Neural cell (in vitro differentiated cells): Measurements from ENCODE around the gene SMARCC1. TPM values are rescaled to one million over a fixed set of nuclear protein-coding genes. Genes with fewer than 3 reads are reported as not detected.

ENCODE experiments used
- H2AFZ ChIP-seq: fragments of 200-600, 300-800 bp; sonication (generic), shearing (Covaris generic); 2 replicates; pipeline ENCODE4 v1.6.0; 2014; ENCODE audit warnings: low read depth, mild to moderate bottlenecking, antibody characterized with exemption, low read length, moderate library complexity
- H3F3A ChIP-seq: fragments of 200-600 bp; shearing (Covaris generic); 2 replicates; pipeline ENCODE4 v1.6.1; 2016; ENCODE audit warnings: mild to moderate bottlenecking, moderate library complexity, mixed read lengths, antibody characterized with exemption, low read length; ENCODE audit not compliant: insufficient read depth, poor library complexity, severe bottlenecking
- H3K27ac ChIP-seq: fragments of 200-600, 300-800 bp; sonication (generic), shearing (Covaris generic); 2 replicates; pipeline ENCODE4 v1.5.1; 2014; ENCODE audit warnings: mild to moderate bottlenecking, low read length, moderate library complexity
- H3K27me3 ChIP-seq: fragments of 300-800, 200-600 bp; sonication (generic), shearing (Covaris generic); 2 replicates; pipeline ENCODE4 v1.6.0; 2014; ENCODE audit warnings: mild to moderate bottlenecking, low read depth, low read length, moderate library complexity; ENCODE audit not compliant: insufficient read depth
- H3K36me3 ChIP-seq: fragments of 300-800, 200-600 bp; sonication (generic), shearing (Covaris generic); 2 replicates; pipeline ENCODE4 v1.5.1; 2014; ENCODE audit warnings: mild to moderate bottlenecking, antibody characterized with exemption, low read length, moderate library complexity; ENCODE audit not compliant: insufficient read depth
- H3K4me2 ChIP-seq: fragments of 300-800, 200-600 bp; sonication (generic), shearing (Covaris generic); 2 replicates; pipeline ENCODE4 v1.6.0; 2014; ENCODE audit warnings: mild to moderate bottlenecking, low read length
- H3K4me3 ChIP-seq: fragments of 300-800, 200-600 bp; sonication (generic), shearing (Covaris generic); 2 replicates; pipeline ENCODE4 v1.5.1; 2014; ENCODE audit warnings: mild to moderate bottlenecking, low read length, moderate library complexity
- H3K79me2 ChIP-seq: fragments of 200-600 bp; shearing (Covaris generic); replicated peaks from 2 replicates; pipeline ENCODE4 v1.6.0; 2014; ENCODE audit warnings: mild to moderate bottlenecking, low read length, moderate library complexity; ENCODE audit not compliant: insufficient read depth
- H3K9ac ChIP-seq: fragments of 300-800, 200-600 bp; sonication (generic), shearing (Covaris generic); 2 replicates; pipeline ENCODE4 v1.6.1; 2016; ENCODE audit warnings: mild to moderate bottlenecking, low read length, mixed read lengths
- H3K9me2 ChIP-seq: fragments of 200-600 bp; shearing (Covaris generic); 2 replicates; pipeline ENCODE4 v1.6.1; 2016; ENCODE audit warnings: mild to moderate bottlenecking, low read length, mixed read lengths; ENCODE audit not compliant: insufficient read depth
- H3K9me3 ChIP-seq: fragments of 200-600, 300-800 bp; sonication (generic), shearing (Covaris generic); 2 replicates; pipeline ENCODE4 v1.6.1; 2016; ENCODE audit warnings: mild to moderate bottlenecking, mixed run types, low read length, moderate library complexity, mixed read lengths
- H4K20me1 ChIP-seq: fragments of 200-600 bp; shearing (Covaris generic); 2 replicates; pipeline ENCODE4 v1.6.1; 2016; ENCODE audit warnings: mild to moderate bottlenecking, mixed run types; ENCODE audit not compliant: insufficient read depth
- EP300 ChIP-seq: fragments of 450-650 bp; conservative IDR thresholded peaks from 2 replicates; pipeline ENCODE4 v1.6.1; 2014; ENCODE audit warnings: antibody characterized with exemption, mild to moderate bottlenecking, moderate library complexity; ENCODE audit not compliant: poor library complexity, severe bottlenecking
- EZH2 ChIP-seq: fragments of 200-600, 300-800 bp; shearing (Covaris generic), sonication (generic); IDR thresholded peaks from 2 replicates; pipeline ENCODE4 v1.6.1; 2014; ENCODE audit warnings: antibody characterized with exemption, low read length, borderline replicate concordance, mild to moderate bottlenecking; ENCODE audit not compliant: insufficient read depth, poor library complexity, severe bottlenecking
- MXI1 ChIP-seq: fragments of 450-650 bp; conservative IDR thresholded peaks from 2 replicates; pipeline ENCODE4 v1.6.1; 2014; ENCODE audit warnings: antibody characterized with exemption, mild to moderate bottlenecking; ENCODE audit not compliant: poor library complexity, severe bottlenecking
- POLR2AphosphoS5 ChIP-seq: IDR thresholded peaks from 2 replicates; pipeline ENCODE4 v1.6.1; 2012
- RAD21 ChIP-seq: fragments of 450-650 bp; conservative IDR thresholded peaks from 2 replicates; pipeline ENCODE4 v1.6.1; 2014; ENCODE audit warnings: antibody characterized with exemption, mild to moderate bottlenecking, moderate library complexity
- SMC3 ChIP-seq: fragments of 450-650 bp; conservative IDR thresholded peaks from 2 replicates; pipeline ENCODE4 v1.6.1; 2014; ENCODE audit warnings: antibody characterized with exemption, mild to moderate bottlenecking, moderate library complexity; ENCODE audit not compliant: poor library complexity
- TAF1 ChIP-seq: IDR thresholded peaks from 2 replicates; pipeline ENCODE4 v1.6.1; 2012; ENCODE audit warnings: low read depth
- polyA plus RNA-seq: library from polyadenylated mRNA; depleted of rRNA; stranded (reverse); fragments of >200 nt; gene quantifications from 2 replicates; pipeline ENCODE4 v1.2.3, GENCODE V29; 2014
- TF ChIP-seq, protein P1 (sequence below): fragments of 450-650 bp; IDR thresholded peaks from 2 replicates; pipeline ENCODE4 v1.5.1; 2014; ENCODE audit warnings: antibody characterized with exemption, mild to moderate bottlenecking, moderate library complexity; ENCODE audit not compliant: poor library complexity, severe bottlenecking
- TF ChIP-seq, protein P2 (sequence below): IDR thresholded peaks from 2 replicates; pipeline ENCODE4 v1.6.1; 2012; ENCODE audit warnings: borderline replicate concordance

Gene SMARCC1
- polyA plus RNA-seq, 1 donor from 2014 or later, result 29.4 TPM

DNA sequence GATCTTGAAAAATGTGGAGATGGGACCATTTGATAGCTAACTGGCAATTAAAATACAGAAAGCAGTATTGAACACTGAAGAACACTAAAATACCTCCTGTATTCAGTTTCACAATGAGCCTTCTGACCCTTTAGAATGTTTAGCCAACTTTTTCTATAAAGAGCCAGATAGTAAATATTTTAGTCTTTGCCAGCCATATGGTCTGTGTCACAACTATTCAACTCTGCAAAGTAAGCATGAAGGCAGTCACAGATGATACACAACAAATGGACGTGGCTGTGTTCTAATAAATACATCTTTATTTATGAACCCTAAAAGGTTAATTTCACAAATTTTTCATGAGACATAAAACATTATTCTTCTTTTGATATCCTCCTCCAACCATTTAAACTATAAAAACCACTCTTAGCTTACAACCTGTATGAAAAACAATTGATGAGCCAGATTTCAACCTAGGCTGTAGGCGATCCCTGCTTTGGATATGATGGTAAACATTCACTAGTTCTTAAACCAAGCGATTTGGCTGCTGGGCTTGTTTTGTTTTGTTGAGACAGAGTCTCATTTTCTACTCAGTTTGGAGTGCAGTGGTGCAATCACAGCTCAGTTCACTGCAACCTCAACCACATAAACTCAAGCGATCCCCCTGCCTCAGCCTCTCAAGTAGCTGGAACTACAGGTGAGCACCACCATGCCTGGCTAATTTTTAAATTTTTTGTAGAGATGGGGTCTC is 189.5 kb downstream of the SMARCC1 start:
- no peak overlapping the region for H3K27ac ChIP-seq
- no peaks in the 10 kb centered on the region for H3K36me3 ChIP-seq

DNA sequence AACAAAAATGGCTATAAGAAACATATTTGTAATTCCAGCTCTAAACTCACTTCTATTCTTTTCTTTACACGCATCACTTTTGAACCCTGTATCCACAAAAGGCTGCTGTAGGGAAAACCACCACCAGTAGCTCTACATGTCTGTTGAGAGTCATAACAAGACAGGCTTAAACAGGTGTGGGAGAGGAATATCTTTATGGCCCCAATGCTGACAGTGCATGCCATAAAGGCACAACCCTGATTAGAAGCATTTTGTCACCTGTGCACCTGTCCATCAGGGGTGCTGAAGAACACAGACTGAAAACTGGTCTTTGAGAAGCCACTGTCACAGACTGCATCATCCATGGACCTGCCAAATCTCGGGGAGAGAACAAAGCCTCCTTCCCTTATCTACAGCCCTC is 191.5 kb downstream of the SMARCC1 start:
- Histone ChIP-seq H4K20me1 (no peaks in the 10 kb centered on the region), H3K4me3 (no peak overlapping the region), H3K9ac (no peak overlapping the region), H3K79me2 (no peaks in the 10 kb centered on the region), H3K4me2 (no peak overlapping the region), H2AFZ (no peak overlapping the region), H3K9me3 (no peaks in the 10 kb centered on the region), H3K36me3 (no peaks in the 10 kb centered on the region), H3F3A (no peaks in the 10 kb centered on the region), H3K27ac (no peak overlapping the region), H3K9me2 (no peaks in the 10 kb centered on the region), H3K27me3 (no peaks in the 10 kb centered on the region)
- TF ChIP-seq EZH2, result no peak
- no peak for TF ChIP-seq POLR2AphosphoS5
- TF ChIP-seq RAD21, result no peak
- no peak for TF ChIP-seq EP300
- no peak for TF ChIP-seq MXI1
- TF ChIP-seq, protein P1, sequence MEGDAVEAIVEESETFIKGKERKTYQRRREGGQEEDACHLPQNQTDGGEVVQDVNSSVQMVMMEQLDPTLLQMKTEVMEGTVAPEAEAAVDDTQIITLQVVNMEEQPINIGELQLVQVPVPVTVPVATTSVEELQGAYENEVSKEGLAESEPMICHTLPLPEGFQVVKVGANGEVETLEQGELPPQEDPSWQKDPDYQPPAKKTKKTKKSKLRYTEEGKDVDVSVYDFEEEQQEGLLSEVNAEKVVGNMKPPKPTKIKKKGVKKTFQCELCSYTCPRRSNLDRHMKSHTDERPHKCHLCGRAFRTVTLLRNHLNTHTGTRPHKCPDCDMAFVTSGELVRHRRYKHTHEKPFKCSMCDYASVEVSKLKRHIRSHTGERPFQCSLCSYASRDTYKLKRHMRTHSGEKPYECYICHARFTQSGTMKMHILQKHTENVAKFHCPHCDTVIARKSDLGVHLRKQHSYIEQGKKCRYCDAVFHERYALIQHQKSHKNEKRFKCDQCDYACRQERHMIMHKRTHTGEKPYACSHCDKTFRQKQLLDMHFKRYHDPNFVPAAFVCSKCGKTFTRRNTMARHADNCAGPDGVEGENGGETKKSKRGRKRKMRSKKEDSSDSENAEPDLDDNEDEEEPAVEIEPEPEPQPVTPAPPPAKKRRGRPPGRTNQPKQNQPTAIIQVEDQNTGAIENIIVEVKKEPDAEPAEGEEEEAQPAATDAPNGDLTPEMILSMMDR, result no peak
- TF ChIP-seq, protein P2, sequence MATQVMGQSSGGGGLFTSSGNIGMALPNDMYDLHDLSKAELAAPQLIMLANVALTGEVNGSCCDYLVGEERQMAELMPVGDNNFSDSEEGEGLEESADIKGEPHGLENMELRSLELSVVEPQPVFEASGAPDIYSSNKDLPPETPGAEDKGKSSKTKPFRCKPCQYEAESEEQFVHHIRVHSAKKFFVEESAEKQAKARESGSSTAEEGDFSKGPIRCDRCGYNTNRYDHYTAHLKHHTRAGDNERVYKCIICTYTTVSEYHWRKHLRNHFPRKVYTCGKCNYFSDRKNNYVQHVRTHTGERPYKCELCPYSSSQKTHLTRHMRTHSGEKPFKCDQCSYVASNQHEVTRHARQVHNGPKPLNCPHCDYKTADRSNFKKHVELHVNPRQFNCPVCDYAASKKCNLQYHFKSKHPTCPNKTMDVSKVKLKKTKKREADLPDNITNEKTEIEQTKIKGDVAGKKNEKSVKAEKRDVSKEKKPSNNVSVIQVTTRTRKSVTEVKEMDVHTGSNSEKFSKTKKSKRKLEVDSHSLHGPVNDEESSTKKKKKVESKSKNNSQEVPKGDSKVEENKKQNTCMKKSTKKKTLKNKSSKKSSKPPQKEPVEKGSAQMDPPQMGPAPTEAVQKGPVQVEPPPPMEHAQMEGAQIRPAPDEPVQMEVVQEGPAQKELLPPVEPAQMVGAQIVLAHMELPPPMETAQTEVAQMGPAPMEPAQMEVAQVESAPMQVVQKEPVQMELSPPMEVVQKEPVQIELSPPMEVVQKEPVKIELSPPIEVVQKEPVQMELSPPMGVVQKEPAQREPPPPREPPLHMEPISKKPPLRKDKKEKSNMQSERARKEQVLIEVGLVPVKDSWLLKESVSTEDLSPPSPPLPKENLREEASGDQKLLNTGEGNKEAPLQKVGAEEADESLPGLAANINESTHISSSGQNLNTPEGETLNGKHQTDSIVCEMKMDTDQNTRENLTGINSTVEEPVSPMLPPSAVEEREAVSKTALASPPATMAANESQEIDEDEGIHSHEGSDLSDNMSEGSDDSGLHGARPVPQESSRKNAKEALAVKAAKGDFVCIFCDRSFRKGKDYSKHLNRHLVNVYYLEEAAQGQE, result no peak
- no peak for TF ChIP-seq SMC3
- TF ChIP-seq TAF1, result no peak

More for the DNA sequence above, 189.5 kb downstream of the SMARCC1 start:
- no peaks in the 10 kb centered on the region for H3K9me2 ChIP-seq
- no peak overlapping the region for H3K4me2 ChIP-seq
- no peaks in the 10 kb centered on the region for H3K79me2 ChIP-seq
- no peaks in the 10 kb centered on the region for H3K9me3 ChIP-seq
- no peak overlapping the region for H3K4me3 ChIP-seq
- no peak overlapping the region for H3K9ac ChIP-seq
- H2AFZ ChIP-seq, result no peak overlapping the region
- H4K20me1 ChIP-seq, result no peaks in the 10 kb centered on the region
- H3K27me3 ChIP-seq, result no peaks in the 10 kb centered on the region
- H3F3A ChIP-seq, result no peaks in the 10 kb centered on the region
- no peak for TF ChIP-seq RAD21
- no peak for TF ChIP-seq POLR2AphosphoS5
- TF ChIP-seq, protein P1, result no peak
- TF ChIP-seq, protein P2, result no peak
- TF ChIP-seq MXI1, result no peak
- no peak for TF ChIP-seq EP300
- TF ChIP-seq EZH2, result no peak
- TF ChIP-seq TAF1, result no peak
- no peak for TF ChIP-seq SMC3
